ENCODE data around the gene PTPRM. TPM values are rescaled to one million over a fixed set of nuclear protein-coding genes. Genes with fewer than 3 reads are reported as not detected.

PTPRM gene
- polyA plus RNA-seq, 3 donors: 0.04 to 2.1 (median 0.66) TPM

DNA sequence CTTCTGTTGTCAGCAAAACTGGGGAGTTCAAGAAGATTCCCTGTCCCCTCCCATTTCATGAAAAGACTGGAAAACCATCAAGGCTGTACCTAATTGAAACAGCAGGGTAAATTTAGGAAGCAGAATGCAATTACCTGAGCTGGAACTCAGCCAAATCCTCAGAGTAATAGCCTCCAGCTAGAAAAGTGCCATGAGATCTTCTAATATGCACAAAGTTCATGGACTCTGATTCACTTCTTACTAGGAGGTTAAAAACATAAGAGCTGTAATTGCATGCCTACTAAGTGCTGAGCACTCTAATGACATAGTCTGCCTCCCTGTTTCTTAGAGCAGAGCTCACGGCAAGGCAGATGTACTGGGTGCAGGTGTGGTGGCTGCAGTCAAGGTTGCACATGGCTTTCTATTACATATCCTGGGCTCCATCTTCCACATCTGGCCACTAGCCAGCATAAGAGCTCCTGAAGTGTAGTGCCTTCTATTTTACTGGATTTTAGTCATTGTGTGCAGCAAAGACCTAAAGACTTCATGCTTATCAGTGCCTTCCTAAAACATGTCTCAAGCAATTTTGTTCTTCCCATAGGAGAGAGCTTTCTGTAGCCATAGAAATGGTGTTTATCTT is 341.7 kb downstream of the PTPRM start:
- no peak overlapping the region for H3K4me3 ChIP-seq (replicated peaks in 1 of 3; ENCODE audit: low read depth in 2 of 3, low read length in 3 of 3)
- H3K79me2 ChIP-seq (ENCODE audit: insufficient read depth, low read length): no peaks in the 10 kb centered on the region
- H3K9me3 ChIP-seq (replicated peaks in 1 of 2; ENCODE audit: control insufficient read depth in 1 of 2, insufficient read depth in 1 of 2, low read length in 2 of 2): no peaks in the 10 kb centered on the region
- intact Hi-C loops (cut with micrococcal nuclease): no loop called here
- no peak for DNase-seq
- Mint-ChIP-seq H3K27me3 (ENCODE audit: low read depth in 3 of 3) (no peaks in the 10 kb centered on the region), H3K4me1 (no peaks in the 10 kb centered on the region), H3K27ac (no peak overlapping the region), H3K36me3 (no peaks in the 10 kb centered on the region), H3K9me3 (peaks cover 0 to 17% (median 3%) of the 10 kb centered on the region in 7 donors), H3K4me3 (no peak overlapping the region)
- H3K36me3 ChIP-seq (replicated peaks in 1 of 2; ENCODE audit: control insufficient read depth in 1 of 2, insufficient read depth in 2 of 2, low read length in 2 of 2): no peaks in the 10 kb centered on the region
- H3K27me3 ChIP-seq (ENCODE audit: control insufficient read depth in 2 of 2, insufficient read depth in 2 of 2, low read length in 2 of 2): no peaks in the 10 kb centered on the region
- TF ChIP-seq, protein P1, sequence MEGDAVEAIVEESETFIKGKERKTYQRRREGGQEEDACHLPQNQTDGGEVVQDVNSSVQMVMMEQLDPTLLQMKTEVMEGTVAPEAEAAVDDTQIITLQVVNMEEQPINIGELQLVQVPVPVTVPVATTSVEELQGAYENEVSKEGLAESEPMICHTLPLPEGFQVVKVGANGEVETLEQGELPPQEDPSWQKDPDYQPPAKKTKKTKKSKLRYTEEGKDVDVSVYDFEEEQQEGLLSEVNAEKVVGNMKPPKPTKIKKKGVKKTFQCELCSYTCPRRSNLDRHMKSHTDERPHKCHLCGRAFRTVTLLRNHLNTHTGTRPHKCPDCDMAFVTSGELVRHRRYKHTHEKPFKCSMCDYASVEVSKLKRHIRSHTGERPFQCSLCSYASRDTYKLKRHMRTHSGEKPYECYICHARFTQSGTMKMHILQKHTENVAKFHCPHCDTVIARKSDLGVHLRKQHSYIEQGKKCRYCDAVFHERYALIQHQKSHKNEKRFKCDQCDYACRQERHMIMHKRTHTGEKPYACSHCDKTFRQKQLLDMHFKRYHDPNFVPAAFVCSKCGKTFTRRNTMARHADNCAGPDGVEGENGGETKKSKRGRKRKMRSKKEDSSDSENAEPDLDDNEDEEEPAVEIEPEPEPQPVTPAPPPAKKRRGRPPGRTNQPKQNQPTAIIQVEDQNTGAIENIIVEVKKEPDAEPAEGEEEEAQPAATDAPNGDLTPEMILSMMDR (IDR thresholded peaks at IDR 0.05): no peak
- no peak overlapping the region for H3K4me2 ChIP-seq (replicated peaks; ENCODE audit: extremely low read depth, low read length, poor library complexity, severe bottlenecking)
- no peak overlapping the region for H3K9ac ChIP-seq (ENCODE audit: insufficient read depth, low read length, poor library complexity, severe bottlenecking)
- H2AFZ ChIP-seq (ENCODE audit: insufficient read depth, low read depth, low read length, poor library complexity, severe bottlenecking): no peak overlapping the region
- no peak overlapping the region for H3K27ac ChIP-seq (ENCODE audit: low read depth in 1 of 2, low read length in 2 of 2)
- no peaks in the 10 kb centered on the region for H4K20me1 ChIP-seq (ENCODE audit: insufficient read depth, low read length)
- H3K4me1 ChIP-seq (ENCODE audit: control insufficient read depth in 1 of 2, insufficient read depth in 2 of 2, low read length in 2 of 2): no peaks in the 10 kb centered on the region
- no CpG with 5 or more reads among the region's 1 CpG for WGBS (ENCODE audit: insufficient coverage)

DNA sequence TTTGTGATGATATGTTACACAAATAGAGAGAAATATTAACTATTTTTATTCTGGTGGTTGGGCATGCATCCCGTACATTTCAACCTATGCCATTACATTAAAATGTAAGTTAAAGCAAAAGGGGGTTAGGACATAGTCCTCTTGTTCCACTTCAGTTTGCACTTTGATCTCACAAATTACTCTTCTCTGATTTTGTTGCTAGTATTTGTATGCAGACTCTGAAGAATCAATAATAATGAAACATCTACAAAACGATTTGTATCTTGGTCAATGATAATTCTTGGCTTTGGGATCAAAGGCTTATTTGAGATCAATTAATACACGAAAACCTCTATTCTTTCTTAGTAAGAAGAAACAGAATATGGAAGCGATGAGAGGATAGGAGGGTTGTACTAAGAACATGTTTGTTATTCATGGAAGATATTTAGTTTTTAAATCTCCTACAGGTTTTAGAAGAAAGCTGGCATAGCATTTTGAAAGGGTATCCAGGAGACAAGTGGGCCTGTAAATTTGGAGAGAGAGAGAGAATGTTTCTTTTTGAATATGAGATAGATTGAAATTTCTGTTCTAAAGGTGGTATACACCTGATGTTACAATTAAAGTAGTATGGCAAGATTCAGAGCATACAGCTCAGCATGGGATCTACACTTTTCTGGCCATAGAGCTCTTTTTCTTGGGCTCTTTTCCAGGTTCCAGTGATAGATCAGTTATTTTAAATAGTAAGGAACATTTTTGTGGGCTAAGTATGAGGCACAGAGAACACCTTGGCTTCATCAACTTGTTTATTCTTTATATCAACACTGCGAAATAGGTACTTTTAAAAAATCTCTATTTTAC is 347.9 kb downstream of the PTPRM start:
- Histone ChIP-seq H2AFZ (ENCODE audit: insufficient read depth, low read depth, low read length, poor library complexity, severe bottlenecking) (no peak overlapping the region), H3K27me3 (ENCODE audit: control insufficient read depth in 2 of 2, insufficient read depth in 2 of 2, low read length in 2 of 2) (no peaks in the 10 kb centered on the region), H3K79me2 (ENCODE audit: insufficient read depth, low read length) (no peaks in the 10 kb centered on the region), H3K4me1 (ENCODE audit: control insufficient read depth in 1 of 2, insufficient read depth in 2 of 2, low read length in 2 of 2) (no peaks in the 10 kb centered on the region), H3K27ac (ENCODE audit: low read depth in 1 of 2, low read length in 2 of 2) (no peak overlapping the region), H3K9me3 (replicated peaks in 1 of 2; ENCODE audit: control insufficient read depth in 1 of 2, insufficient read depth in 1 of 2, low read length in 2 of 2) (no peaks in the 10 kb centered on the region), H4K20me1 (ENCODE audit: insufficient read depth, low read length) (no peaks in the 10 kb centered on the region), H3K4me3 (replicated peaks in 1 of 3; ENCODE audit: low read depth in 2 of 3, low read length in 3 of 3) (no peak overlapping the region), H3K9ac (ENCODE audit: insufficient read depth, low read length, poor library complexity, severe bottlenecking) (no peak overlapping the region), H3K4me2 (replicated peaks; ENCODE audit: extremely low read depth, low read length, poor library complexity, severe bottlenecking) (no peak overlapping the region), H3K36me3 (replicated peaks in 1 of 2; ENCODE audit: control insufficient read depth in 1 of 2, insufficient read depth in 2 of 2, low read length in 2 of 2) (no peaks in the 10 kb centered on the region)
- no peak for DNase-seq
- TF ChIP-seq, protein P1 (IDR thresholded peaks at IDR 0.05): no peak
- Mint-ChIP-seq H3K4me3 (no peak overlapping the region), H3K36me3 (no peaks in the 10 kb centered on the region), H3K4me1 (no peaks in the 10 kb centered on the region), H3K27ac (no peak overlapping the region), H3K27me3 (ENCODE audit: low read depth in 3 of 3) (no peaks in the 10 kb centered on the region), H3K9me3 (peaks cover 0 to 8% (median under 1%) of the 10 kb centered on the region in 7 donors)
- no CpG with 5 or more reads among the region's 5 CpGs for WGBS (ENCODE audit: insufficient coverage)
- intact Hi-C loops (cut with micrococcal nuclease): no loop called here
